Gastroesophageal sphincter (tissue), 4 donors: ENCODE measurements around the gene SEPTIN1. TPM values are rescaled to one million over a fixed set of nuclear protein-coding genes. Genes with fewer than 3 reads are reported as not detected.

Experiments
- ATAC-seq: fragments of 150-250 bp; one replicate; pipeline ENCODE4 v1.9.1; 2016; ENCODE audit warnings: mild to moderate bottlenecking, moderate library complexity
- H3K27ac ChIP-seq, 4 donors: fragments of 200-600 bp; sonication (generic) in 3 of 4; 1 replicate in 3 of 4; 2 replicates in 1 of 4; pipeline ENCODE4 v1.5.1; 2016 to 2019
- H3K27me3 ChIP-seq: fragments of 200-600 bp; sonication (generic); one replicate; pipeline ENCODE4 v1.5.1; 2019
- H3K36me3 ChIP-seq, 2 donors: fragments of 200-600 bp; sonication (generic); one replicate each; pipeline ENCODE4 v1.5.1; 2019; ENCODE audit warnings: control low read depth in 1 of 2
- H3K4me1 ChIP-seq, 3 donors: fragments of 200-600 bp; sonication (generic); 1 replicate in 2 of 3; 2 replicates in 1 of 3; pipeline ENCODE4 v1.5.1; 2016 to 2019; ENCODE audit warnings: control low read depth in 2 of 3
- H3K4me3 ChIP-seq, 2 donors: fragments of 200-600 bp; sonication (generic); one replicate each; pipeline ENCODE4 v1.5.1; 2019; ENCODE audit warnings: mild to moderate bottlenecking in 1 of 2, moderate library complexity in 1 of 2
- H3K9me3 ChIP-seq, 3 donors: fragments of 200-600 bp; sonication (generic); one replicate each; pipeline ENCODE4 v1.5.1; 2017 to 2019; ENCODE audit warnings: control low read depth in 2 of 3
- CTCF ChIP-seq, 4 experiments: fragments of 200-600 bp in 2 of 4; fragments of 450-650 bp in 2 of 4; sonication (generic) in 1 of 4; IDR thresholded peaks; one replicate each; pipeline ENCODE4 v1.5.1; 2017 to 2019; ENCODE audit warnings: antibody characterized with exemption in 4 of 4, mild to moderate bottlenecking in 2 of 4, moderate library complexity in 2 of 4
- EP300 ChIP-seq: sonication (generic); formaldehyde crosslinking; IDR thresholded peaks from one replicate; pipeline ENCODE4 v1.6.1; 2017; ENCODE audit warnings: antibody characterized with exemption, mild to moderate bottlenecking
- POLR2A ChIP-seq, 2 donors: fragments of 450-650 bp; IDR thresholded peaks; one replicate each; pipeline ENCODE4 v1.6.1; 2017; ENCODE audit warnings: antibody characterized with exemption in 2 of 2, mild to moderate bottlenecking in 2 of 2, moderate library complexity in 1 of 2
- POLR2AphosphoS5 ChIP-seq: sonication (generic); formaldehyde crosslinking; IDR thresholded peaks from one replicate; pipeline ENCODE4 v1.6.1; 2017; ENCODE audit warnings: antibody characterized with exemption
- WGBS, 2 donors: methylation state at CpG; one replicate each; pipeline ENCODE4 v1.1.5; 2018; ENCODE audit warnings: low coverage in 1 of 2; 5-methylcytosine and 5-hydroxymethylcytosine counted together
- total RNA-seq, 4 donors: library from RNA; depleted of rRNA; stranded (reverse); fragments of >200 nt; gene quantifications; one replicate each; pipeline ENCODE4 v1.1.0, GENCODE V29; 2016

The SEPTIN1 gene
- total RNA-seq, 4 donors from 2014 or later, result 0.59 to 2.2 (median 1.2) TPM

DNA sequence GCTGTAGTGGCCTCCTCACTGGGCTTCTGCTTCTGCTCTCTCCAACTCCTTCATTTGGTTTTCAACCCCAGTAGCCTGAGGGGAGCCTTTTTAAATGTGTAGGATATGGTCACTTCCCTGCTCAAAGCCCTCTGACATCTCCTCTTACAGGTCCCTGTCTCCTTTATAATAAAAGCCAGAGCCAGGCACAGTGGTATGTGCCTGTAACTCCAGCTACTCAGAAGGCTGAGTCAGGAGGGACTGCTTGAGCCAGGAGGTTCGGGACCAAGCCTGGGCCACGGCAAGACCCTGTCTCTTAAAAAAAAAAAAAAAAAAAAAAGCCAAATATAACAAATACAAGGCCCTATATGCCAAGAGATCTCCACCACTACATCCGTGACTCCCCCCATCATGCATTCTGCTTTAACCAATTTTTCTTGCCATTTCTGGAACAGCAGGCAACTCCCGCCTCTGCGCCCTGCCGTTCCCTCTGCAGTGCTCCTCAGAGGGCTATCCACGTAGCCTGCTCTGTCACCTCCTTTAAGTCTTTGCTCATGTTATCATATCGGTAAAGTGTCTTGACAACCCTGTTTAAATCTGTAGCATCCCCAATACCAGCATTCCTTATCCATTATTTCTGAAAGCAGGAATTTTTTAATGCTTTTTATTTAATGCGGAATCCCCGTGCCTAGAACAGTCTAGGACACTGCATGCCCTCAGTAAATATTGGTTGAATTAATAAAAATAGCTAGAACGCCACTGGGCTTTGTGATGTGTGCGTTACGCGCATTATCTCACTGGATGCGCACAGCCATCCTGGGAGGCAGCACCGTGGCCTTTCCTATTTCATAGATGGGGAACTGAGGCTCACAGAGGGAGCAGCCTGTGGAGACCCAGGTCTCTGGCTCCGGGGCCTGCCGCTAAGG is 34.5 kb upstream of the SEPTIN1 start:
- peak; percentile 2 for ATAC-seq
- Histone ChIP-seq H3K27ac (peak overlapping the region in 3 of 4 donors; percentile 87 to 93 (median 88)), H3K36me3 (peaks cover 0 to 32% of the 10 kb centered on the region in 2 donors), H3K4me1 (peaks cover 0 to 23% (median 3%) of the 10 kb centered on the region in 3 donors), H3K9me3 (no peaks in the 10 kb centered on the region), H3K4me3 (peak overlapping the region; percentile 24 to 69), H3K27me3 (no peaks in the 10 kb centered on the region)
- 75 to 81% methylated on average over 6 to 10 of the region's 18 CpGs for WGBS, 2 donors
- no peak for TF ChIP-seq POLR2A (IDR thresholded peaks at IDR 0.05)
- no peak for TF ChIP-seq EP300
- no peak for TF ChIP-seq CTCF (IDR thresholded peaks at IDR 0.05)
- TF ChIP-seq POLR2AphosphoS5, result no peak

DNA sequence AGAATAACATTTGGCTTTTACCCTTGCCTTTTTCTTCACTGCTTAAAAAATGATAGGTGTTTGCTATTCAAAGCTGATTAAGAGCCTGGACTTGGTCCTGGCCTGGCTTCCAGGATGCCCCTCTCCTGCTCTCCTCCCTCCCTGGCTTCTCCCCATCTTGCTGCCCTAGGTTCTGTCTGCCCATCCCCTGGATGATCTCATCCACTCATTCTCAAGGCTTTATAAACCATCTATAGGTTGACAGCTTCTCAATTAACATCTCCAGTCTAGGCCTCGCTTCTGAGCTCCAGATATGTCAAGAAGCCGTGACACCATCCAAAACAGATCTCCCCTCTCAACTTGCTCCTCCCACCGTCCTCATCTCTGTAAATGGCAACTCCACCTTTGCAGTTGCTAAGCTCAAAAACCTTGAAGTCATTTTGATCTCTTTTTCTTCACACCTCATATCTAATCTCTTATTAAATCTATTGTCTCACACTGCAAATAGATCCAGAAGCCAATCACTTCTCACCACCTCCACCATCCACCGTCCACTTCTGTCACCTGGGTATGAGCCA is 33.8 kb upstream of the SEPTIN1 start:
- WGBS, 2 donors, result 84 to 87% methylated on average over 4 of the region's 4 CpGs
- no peak for ATAC-seq
- H3K4me3 ChIP-seq, result no peak overlapping the region
- no peak for TF ChIP-seq EP300
- no peak for TF ChIP-seq POLR2AphosphoS5
- TF ChIP-seq POLR2A (IDR thresholded peaks at IDR 0.05), result no peak
- no peak for TF ChIP-seq CTCF (IDR thresholded peaks at IDR 0.05)
- H3K27ac ChIP-seq, result no peak overlapping the region
- H3K36me3 ChIP-seq, result peaks cover 0 to 31% of the 10 kb centered on the region in 2 donors
- H3K27me3 ChIP-seq, result no peaks in the 10 kb centered on the region
- H3K4me1 ChIP-seq, result peaks cover 0 to 23% (median 3%) of the 10 kb centered on the region in 3 donors
- no peaks in the 10 kb centered on the region for H3K9me3 ChIP-seq

DNA sequence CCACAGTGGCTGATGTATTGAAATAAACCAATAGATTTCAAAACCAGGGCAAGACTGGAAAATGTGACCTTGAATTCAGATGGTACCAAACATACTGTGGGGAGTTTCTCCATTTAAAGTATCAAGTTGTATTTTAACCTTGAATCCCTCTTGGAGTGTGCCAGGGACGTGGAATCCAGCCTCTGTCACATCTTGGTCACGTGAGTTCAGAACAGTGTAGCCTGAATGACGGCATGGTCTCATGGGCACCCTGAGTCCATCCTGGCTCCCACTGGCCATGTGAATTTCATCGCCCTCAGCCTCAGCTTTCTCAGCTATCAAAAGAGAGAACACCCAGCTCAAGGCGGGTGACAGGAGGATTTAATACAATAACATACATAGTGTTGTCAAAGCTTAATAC is 31.8 kb upstream of the SEPTIN1 start:
- H3K9me3 ChIP-seq, result no peaks in the 10 kb centered on the region
- peaks cover 0 to 37% (median 9%) of the 10 kb centered on the region in 3 donors for H3K4me1 ChIP-seq
- ATAC-seq, result no peak
- WGBS, 2 donors, result 40 to 85% methylated on average over 1 to 5 of the region's 5 CpGs
- no peak overlapping the region for H3K27ac ChIP-seq
- H3K27me3 ChIP-seq, result no peaks in the 10 kb centered on the region
- H3K4me3 ChIP-seq, result no peak overlapping the region
- TF ChIP-seq CTCF (IDR thresholded peaks at IDR 0.05) (no peak), EP300 (no peak), POLR2A (IDR thresholded peaks at IDR 0.05) (no peak), POLR2AphosphoS5 (no peak)
- H3K36me3 ChIP-seq, result peaks cover 0 to 28% of the 10 kb centered on the region in 2 donors

GRCh38 chr16:30413112-30413806 is 30.9 kb upstream of the SEPTIN1 start:
- H3K27ac ChIP-seq, result no peak overlapping the region
- 81 to 87% methylated on average over 4 to 6 of the region's 6 CpGs for WGBS, 2 donors

More at GRCh38 chr16:30413112-30413806, 30.9 kb upstream of the SEPTIN1 start:
- ATAC-seq, result no peak
- TF ChIP-seq POLR2AphosphoS5 (no peak), POLR2A (IDR thresholded peaks at IDR 0.05) (no peak), EP300 (no peak), CTCF (IDR thresholded peaks at IDR 0.05) (no peak)
- no peaks in the 10 kb centered on the region for H3K9me3 ChIP-seq
- no peak overlapping the region for H3K4me3 ChIP-seq
- H3K4me1 ChIP-seq, result peaks cover 0 to 42% (median 11%) of the 10 kb centered on the region in 3 donors
- no peaks in the 10 kb centered on the region for H3K27me3 ChIP-seq
- peaks cover 0 to 28% of the 10 kb centered on the region in 2 donors for H3K36me3 ChIP-seq
